K562 (cell line): ENCODE measurements around the gene PPIH. TPM values are rescaled to one million over a fixed set of nuclear protein-coding genes. Genes with fewer than 3 reads are reported as not detected.

ENCODE experiments used
- BACH1 ChIP-seq: fragments of 200-800 bp; sonication (Bioruptor generic); IDR thresholded peaks from 2 replicates; pipeline ENCODE4 v1.6.1; 2016; ENCODE audit warnings: missing genetic modification characterization, missing compliant biosample characterization
- GATAD2A ChIP-seq: fragments of 450-650 bp; IDR thresholded peaks from 2 replicates; pipeline ENCODE4 v1.6.1; 2017
- HIVEP1 ChIP-seq: fragments of 250-450 bp; sonication (Bioruptor Pico); IDR thresholded peaks from 2 replicates; pipeline ENCODE4 v1.4.0; 2020; ENCODE audit warnings: mild to moderate bottlenecking
- KAT7 ChIP-seq: sonication (generic); formaldehyde crosslinking; IDR thresholded peaks from 2 replicates; pipeline ENCODE4 v1.8.0; 2022; ENCODE audit warnings: missing genetic modification reagents, mild to moderate bottlenecking, borderline replicate concordance
- KLF13 ChIP-seq: fragments of 450-650 bp; IDR thresholded peaks from 2 replicates; pipeline ENCODE4 v1.6.1; 2016; ENCODE audit warnings: missing genetic modification characterization, low read depth, mild to moderate bottlenecking, missing compliant biosample characterization, moderate library complexity, borderline replicate concordance
- MTA2 ChIP-seq: fragments of 450-650 bp; IDR thresholded peaks from 2 replicates; pipeline ENCODE4 v1.6.1; 2016; ENCODE audit warnings: low read depth
- MYNN ChIP-seq, 2 experiments: sonication (generic); formaldehyde crosslinking in 1 of 2; IDR thresholded peaks; 2 replicates each; pipeline versions ENCODE4 v1.5.0 to v1.6.1; 2016 to 2020; ENCODE audit warnings: antibody characterized with exemption in 1 of 2, missing genetic modification reagents in 1 of 2
- NCOA2 ChIP-seq, 2 experiments: fragments of 450-650 bp; IDR thresholded peaks; 2 replicates each; pipeline ENCODE4 v1.6.1; 2018; ENCODE audit warnings: mild to moderate bottlenecking in 2 of 2, moderate library complexity in 1 of 2; ENCODE audit not compliant: partially characterized antibody in 2 of 2
- NELFE ChIP-seq: IDR thresholded peaks from 2 replicates; pipeline ENCODE4 v1.6.1; 2011; ENCODE audit warnings: mild to moderate bottlenecking; ENCODE audit not compliant: insufficient read depth, insufficient read length
- NR2C2 ChIP-seq, 2 experiments: fragments of 200-800 bp in 1 of 2; sonication (Bioruptor generic) in 1 of 2; sonication (generic) in 1 of 2; formaldehyde crosslinking in 1 of 2; IDR thresholded peaks; 2 replicates each; pipeline versions ENCODE4 v1.6.1 to v1.8.0; 2016 to 2022; ENCODE audit warnings: mild to moderate bottlenecking in 1 of 2, missing compliant biosample characterization in 1 of 2, missing genetic modification characterization in 1 of 2, missing genetic modification reagents in 1 of 2
- RCOR1 ChIP-seq, 2 experiments: IDR thresholded peaks; 2 replicates each; pipeline ENCODE4 v1.6.1; 2012; ENCODE audit warnings: low read depth in 2 of 2, low read length in 2 of 2, borderline replicate concordance in 1 of 2, improper control_type of control experiment in 1 of 2
- RFX1 ChIP-seq: fragments of 450-650 bp; IDR thresholded peaks from 2 replicates; pipeline ENCODE4 v1.6.1; 2016; ENCODE audit warnings: mild to moderate bottlenecking, moderate library complexity
- TAF9B ChIP-seq: fragments of 450-650 bp; IDR thresholded peaks from 2 replicates; pipeline ENCODE4 v1.6.1; 2018; ENCODE audit warnings: mild to moderate bottlenecking; ENCODE audit not compliant: partially characterized antibody
- TAL1 ChIP-seq: fragments of 450-650 bp; IDR thresholded peaks from 2 replicates; pipeline ENCODE4 v1.6.1; 2016; ENCODE audit warnings: mild to moderate bottlenecking
- YBX1 ChIP-seq: fragments of 450-650 bp; IDR thresholded peaks from 2 replicates; pipeline ENCODE4 v1.7.1; 2016; ENCODE audit warnings: mild to moderate bottlenecking
- ZBTB7A ChIP-seq: IDR thresholded peaks from 2 replicates; pipeline ENCODE4 v1.6.1; 2011; ENCODE audit warnings: low read depth, mild to moderate bottlenecking, low read length, moderate library complexity, borderline replicate concordance; ENCODE audit not compliant: control insufficient read depth
- ZFP30 ChIP-seq: fragments of 250-450 bp; sonication (Bioruptor Pico); IDR thresholded peaks from 2 replicates; pipeline ENCODE4 v1.8.0; 2022; ENCODE audit warnings: moderate library complexity, mild to moderate bottlenecking, inconsistent platforms, borderline replicate concordance
- ZNF239 ChIP-seq: fragments of 250-450 bp; sonication (Bioruptor Pico); IDR thresholded peaks from 2 replicates; pipeline ENCODE4 v1.4.0; 2020; ENCODE audit warnings: mild to moderate bottlenecking
- ZNF311 ChIP-seq: fragments of 250-450 bp; sonication (Bioruptor Pico); IDR thresholded peaks from 2 replicates; pipeline ENCODE4 v1.4.0; 2020; ENCODE audit warnings: mild to moderate bottlenecking, moderate library complexity
- ZNF644 ChIP-seq: fragments of 200-800 bp; sonication (Bioruptor generic); IDR thresholded peaks from 2 replicates; pipeline ENCODE4 v1.6.1; 2016; ENCODE audit warnings: low read depth, missing genetic modification characterization, missing compliant biosample characterization
- ZNF717 ChIP-seq: fragments of 250-450 bp; sonication (Bioruptor Pico); IDR thresholded peaks from 2 replicates; pipeline ENCODE4 v1.5.0; 2021
- ZNF766 ChIP-seq: fragments of 200-800 bp; sonication (Bioruptor generic); conservative IDR thresholded peaks from 2 replicates; pipeline ENCODE4 v1.6.1; 2016; ENCODE audit warnings: missing genetic modification characterization, missing compliant biosample characterization
- ZNF785 ChIP-seq: fragments of 250-450 bp; sonication (Bioruptor Pico); IDR thresholded peaks from 2 replicates; pipeline ENCODE4 v1.4.0; 2020; ENCODE audit warnings: mild to moderate bottlenecking
- polyA plus RNA-seq, 8 experiments: library from polyadenylated mRNA; depleted of rRNA in 4 of 8; stranded (reverse) in 5 of 8; unstranded in 3 of 8; fragments of >200 nt; fragmentation: Nextera tagmentation in 2 of 8; fragmentation: Illumina TruSeq in 1 of 8; extraction: Ambion mirVana in 2 of 8; extraction: Trizol in 1 of 8; gene quantifications; 2 replicates each; pipeline versions ENCODE4 v1.2.1 to v1.2.3, GENCODE V29; 2011 to 2014; ENCODE audit warnings: inconsistent platforms in 1 of 8, missing spikeins in 1 of 8
- total RNA-seq, 7 experiments: library from RNA; depleted of rRNA in 6 of 7; stranded (reverse); fragments of >200 nt in 6 of 7; fragmentation: Illumina TruSeq in 2 of 7; extraction: Trizol in 2 of 7; gene quantifications; 2 replicates each; pipeline versions ENCODE4 v1.2.1 to v1.2.3, GENCODE V29; 2011 to 2021; ENCODE audit warnings: low replicate concordance in 1 of 7
- TF ChIP-seq, protein P1 (sequence below), 2 experiments: IDR thresholded peaks; 2 replicates each; pipeline ENCODE4 v1.6.1; 2012; ENCODE audit warnings: improper control_type of control experiment in 2 of 2, low read depth in 2 of 2, low read length in 2 of 2, borderline replicate concordance in 1 of 2
- TF ChIP-seq, protein P2 (sequence below): fragments of 450-650 bp; formaldehyde crosslinking; IDR thresholded peaks from 2 replicates; pipeline ENCODE4 v1.4.0; 2020; ENCODE audit warnings: mild to moderate bottlenecking, moderate library complexity

Gene PPIH
- total and polyA plus RNA-seq, 9 of the 15 experiments (the other 6 are each of a cell fraction or from before 2014, with no cell fraction given) = 197 to 470 (median 277) TPM

DNA sequence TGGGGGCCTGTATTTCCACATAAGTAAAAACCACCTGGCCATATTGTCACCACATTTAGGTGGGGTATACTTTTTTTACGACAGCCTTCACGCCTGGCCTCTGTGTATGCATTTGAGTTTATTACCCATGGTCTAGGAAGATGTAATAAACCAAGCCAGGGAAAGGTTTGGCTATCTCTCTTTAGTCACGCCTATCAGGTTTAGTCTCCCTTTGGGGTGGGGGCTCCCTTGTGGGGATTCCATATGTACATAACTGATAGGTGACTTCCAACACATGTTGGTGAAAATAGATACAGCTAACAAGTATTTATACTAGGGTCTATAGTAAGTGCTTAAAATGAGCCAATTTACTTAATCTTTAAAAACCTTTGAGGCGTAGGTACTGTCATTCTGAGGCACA is 28.2 kb downstream of the PPIH start (continued):
- no peak for TF ChIP-seq KAT7
- TF ChIP-seq GATAD2A = no peak
- no peak for TF ChIP-seq HIVEP1 (CRISPR knock-in tag)
- TF ChIP-seq RFX1 = no peak
- TF ChIP-seq MTA2 = peak; percentile 60
- no peak for TF ChIP-seq BACH1 (tag)
- no peak for TF ChIP-seq ZBTB7A
- TF ChIP-seq ZNF766 = 0 out of 2 replicates have a peak, but pooled peaks have one; percentile 18
- TF ChIP-seq MYNN (IDR thresholded peaks at IDR 0.05) = no peak
- TF ChIP-seq MYNN (CRISPR knock-in tag; IDR thresholded peaks at IDR 0.05) = no peak
- TF ChIP-seq ZFP30 (CRISPR knock-in tag) = no peak
- TF ChIP-seq ZNF239 (CRISPR knock-in tag) = no peak
- TF ChIP-seq ZNF311 (CRISPR knock-in tag) = no peak
- TF ChIP-seq, protein P1, sequence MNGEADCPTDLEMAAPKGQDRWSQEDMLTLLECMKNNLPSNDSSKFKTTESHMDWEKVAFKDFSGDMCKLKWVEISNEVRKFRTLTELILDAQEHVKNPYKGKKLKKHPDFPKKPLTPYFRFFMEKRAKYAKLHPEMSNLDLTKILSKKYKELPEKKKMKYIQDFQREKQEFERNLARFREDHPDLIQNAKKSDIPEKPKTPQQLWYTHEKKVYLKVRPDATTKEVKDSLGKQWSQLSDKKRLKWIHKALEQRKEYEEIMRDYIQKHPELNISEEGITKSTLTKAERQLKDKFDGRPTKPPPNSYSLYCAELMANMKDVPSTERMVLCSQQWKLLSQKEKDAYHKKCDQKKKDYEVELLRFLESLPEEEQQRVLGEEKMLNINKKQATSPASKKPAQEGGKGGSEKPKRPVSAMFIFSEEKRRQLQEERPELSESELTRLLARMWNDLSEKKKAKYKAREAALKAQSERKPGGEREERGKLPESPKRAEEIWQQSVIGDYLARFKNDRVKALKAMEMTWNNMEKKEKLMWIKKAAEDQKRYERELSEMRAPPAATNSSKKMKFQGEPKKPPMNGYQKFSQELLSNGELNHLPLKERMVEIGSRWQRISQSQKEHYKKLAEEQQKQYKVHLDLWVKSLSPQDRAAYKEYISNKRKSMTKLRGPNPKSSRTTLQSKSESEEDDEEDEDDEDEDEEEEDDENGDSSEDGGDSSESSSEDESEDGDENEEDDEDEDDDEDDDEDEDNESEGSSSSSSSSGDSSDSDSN (IDR thresholded peaks at IDR 0.05; ENCODE audit: borderline replicate concordance in 1 of 2, low read depth in 2 of 2, low read length in 2 of 2) = no peak
- TF ChIP-seq TAF9B = peak; percentile 19
- no peak for TF ChIP-seq ZNF785 (CRISPR knock-in tag)
- no peak for TF ChIP-seq KLF13 (tag)
- TF ChIP-seq NCOA2 (IDR thresholded peaks at IDR 0.05; ENCODE audit: partially characterized antibody in 2 of 2) = no peak
- no peak for TF ChIP-seq ZNF717
- TF ChIP-seq NR2C2 (CRISPR knock-in tag; IDR thresholded peaks at IDR 0.05) = no peak
- TF ChIP-seq NR2C2 (tag; IDR thresholded peaks at IDR 0.05) = no peak
- TF ChIP-seq, protein P2, sequence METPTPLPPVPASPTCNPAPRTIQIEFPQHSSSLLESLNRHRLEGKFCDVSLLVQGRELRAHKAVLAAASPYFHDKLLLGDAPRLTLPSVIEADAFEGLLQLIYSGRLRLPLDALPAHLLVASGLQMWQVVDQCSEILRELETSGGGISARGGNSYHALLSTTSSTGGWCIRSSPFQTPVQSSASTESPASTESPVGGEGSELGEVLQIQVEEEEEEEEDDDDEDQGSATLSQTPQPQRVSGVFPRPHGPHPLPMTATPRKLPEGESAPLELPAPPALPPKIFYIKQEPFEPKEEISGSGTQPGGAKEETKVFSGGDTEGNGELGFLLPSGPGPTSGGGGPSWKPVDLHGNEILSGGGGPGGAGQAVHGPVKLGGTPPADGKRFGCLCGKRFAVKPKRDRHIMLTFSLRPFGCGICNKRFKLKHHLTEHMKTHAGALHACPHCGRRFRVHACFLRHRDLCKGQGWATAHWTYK = no peak
- no peak for TF ChIP-seq ZNF644 (tag)
- TF ChIP-seq YBX1 = no peak
- TF ChIP-seq NELFE = no peak
- TF ChIP-seq TAL1 = peak; percentile 82
- TF ChIP-seq RCOR1 (IDR thresholded peaks at IDR 0.05; ENCODE audit: borderline replicate concordance in 1 of 2, low read depth in 2 of 2, low read length in 2 of 2) = peak in 1 of 2 experiments; percentile 53; a peak in 1 of 4 replicates
